ENCODE measurements around the gene MYBPC3.
"Not testable (repeated sequence)": the region's sequence is repeated elsewhere in the genome, so short reads cannot be mapped to it uniquely, and the experiment has no call there.

DNA sequence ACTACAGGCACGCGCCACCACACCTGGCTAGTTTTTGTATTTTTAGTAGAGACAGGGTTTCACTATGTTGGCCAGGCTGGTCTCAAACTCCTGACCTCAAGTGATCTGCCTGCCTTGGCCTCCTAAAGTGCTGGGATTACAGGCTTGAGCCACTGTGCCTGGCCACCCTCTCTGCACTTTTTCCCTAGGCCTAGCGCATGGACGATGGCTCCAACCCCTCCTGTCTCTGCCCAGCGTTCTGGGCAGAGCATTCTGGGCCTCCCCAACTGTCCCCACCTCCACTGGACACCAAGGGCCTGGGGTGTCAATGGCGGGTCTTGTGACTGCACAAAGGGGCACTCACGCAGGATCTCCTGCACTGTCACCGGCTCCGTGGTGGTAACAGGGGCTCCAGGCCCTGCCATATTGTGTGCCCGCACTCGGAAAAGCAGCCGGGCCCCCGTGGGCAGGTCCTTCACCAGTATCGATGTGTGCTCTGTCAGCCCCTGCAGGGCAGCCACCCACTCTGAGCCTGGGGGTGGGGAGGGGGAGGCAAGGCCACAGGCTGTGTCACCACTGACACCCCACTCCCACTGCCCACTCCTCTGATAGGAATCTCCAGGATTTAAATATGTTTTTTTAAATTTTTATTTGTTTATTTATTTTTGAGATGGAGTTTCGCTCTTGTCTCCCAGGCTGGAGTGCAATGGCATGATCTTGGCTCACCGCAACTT is 17.6 kb downstream of the MYBPC3 start:
- not testable (repeated sequence) for TF ChIP-seq EP300 (IDR thresholded peaks at IDR 0.05)
- TF ChIP-seq, protein P1, sequence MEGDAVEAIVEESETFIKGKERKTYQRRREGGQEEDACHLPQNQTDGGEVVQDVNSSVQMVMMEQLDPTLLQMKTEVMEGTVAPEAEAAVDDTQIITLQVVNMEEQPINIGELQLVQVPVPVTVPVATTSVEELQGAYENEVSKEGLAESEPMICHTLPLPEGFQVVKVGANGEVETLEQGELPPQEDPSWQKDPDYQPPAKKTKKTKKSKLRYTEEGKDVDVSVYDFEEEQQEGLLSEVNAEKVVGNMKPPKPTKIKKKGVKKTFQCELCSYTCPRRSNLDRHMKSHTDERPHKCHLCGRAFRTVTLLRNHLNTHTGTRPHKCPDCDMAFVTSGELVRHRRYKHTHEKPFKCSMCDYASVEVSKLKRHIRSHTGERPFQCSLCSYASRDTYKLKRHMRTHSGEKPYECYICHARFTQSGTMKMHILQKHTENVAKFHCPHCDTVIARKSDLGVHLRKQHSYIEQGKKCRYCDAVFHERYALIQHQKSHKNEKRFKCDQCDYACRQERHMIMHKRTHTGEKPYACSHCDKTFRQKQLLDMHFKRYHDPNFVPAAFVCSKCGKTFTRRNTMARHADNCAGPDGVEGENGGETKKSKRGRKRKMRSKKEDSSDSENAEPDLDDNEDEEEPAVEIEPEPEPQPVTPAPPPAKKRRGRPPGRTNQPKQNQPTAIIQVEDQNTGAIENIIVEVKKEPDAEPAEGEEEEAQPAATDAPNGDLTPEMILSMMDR (IDR thresholded peaks at IDR 0.05), result not testable (repeated sequence)

Data from tibial nerve (tissue), 4 donors.